HG03457 (cell line): Measurements from ENCODE around the gene KIF21B.

Experiments used
- ATAC-seq: cut with Tn5 transposase; IDR thresholded peaks from one replicate; pipeline ENCODE4 v1.9.1; 2021; ENCODE audit warnings: moderate number of reproducible peaks; ENCODE audit not compliant: unreplicated experiment

KIF21B gene

GRCh38 chr1:201023517-201023902 is at the start of gene KIF21B:
Gene KIF21B, minus strand, starts transcription at chr1:201023714. Its CDS starts 331 bp downstream, at chr1:201023383.
- peak; percentile 48 for ATAC-seq

- no peak for ATAC-seq
These were observed 49.4 kb upstream of the KIF21B start for GRCh38 chr1:201072922-201073321.

- ATAC-seq: no peak
These were observed 48.6 kb upstream of the KIF21B start for GRCh38 chr1:201072149-201072548.

- no peak for ATAC-seq
These were observed 46.1 kb upstream of the KIF21B start for GRCh38 chr1:201069636-201070035.

GRCh38 chr1:201068976-201069375 is 45.5 kb upstream of the KIF21B start:
- ATAC-seq: no peak

GRCh38 chr1:201066986-201067385 is 43.5 kb upstream of the KIF21B start:
- no peak for ATAC-seq

- ATAC-seq: no peak
These were observed 42.2 kb upstream of the KIF21B start for GRCh38 chr1:201065686-201066085.

GRCh38 chr1:201064806-201065205 is 41.3 kb upstream of the KIF21B start:
- no peak for ATAC-seq

- ATAC-seq: no peak
These were observed 39.6 kb upstream of the KIF21B start for GRCh38 chr1:201063145-201063544.

GRCh38 chr1:201062511-201063091 is 39.1 kb upstream of the KIF21B start:
- no peak for ATAC-seq

- ATAC-seq: no peak
These were observed 38.4 kb upstream of the KIF21B start for GRCh38 chr1:201061886-201062285.

- no peak for ATAC-seq
These were observed 37.5 kb upstream of the KIF21B start for GRCh38 chr1:201061049-201061448.

GRCh38 chr1:201060586-201060985 is 37.1 kb upstream of the KIF21B start:
- ATAC-seq: no peak

- ATAC-seq: no peak
These were observed 36.5 kb upstream of the KIF21B start for GRCh38 chr1:201059871-201060555.

GRCh38 chr1:201059401-201059800 is 35.9 kb upstream of the KIF21B start:
- ATAC-seq: no peak

GRCh38 chr1:201054091-201054543 is 30.6 kb upstream of the KIF21B start:
- no peak for ATAC-seq

GRCh38 chr1:201053155-201053860 is 29.8 kb upstream of the KIF21B start:
- ATAC-seq: no peak

- no peak for ATAC-seq
These were observed 27.9 kb upstream of the KIF21B start for GRCh38 chr1:201051399-201051798.

- ATAC-seq: no peak
These were observed 27.2 kb upstream of the KIF21B start for GRCh38 chr1:201050515-201051277.

- ATAC-seq: no peak
These were observed 25.8 kb upstream of the KIF21B start for GRCh38 chr1:201049248-201049831.

GRCh38 chr1:201048521-201048920 is 25.0 kb upstream of the KIF21B start:
- ATAC-seq: no peak
